Midbrain (tissue), 1 donor: ENCODE results near the gene MYO7B.
"Not testable (repeated sequence)": the region's sequence is repeated elsewhere in the genome, so short reads cannot be mapped to it uniquely, and the experiment has no call there.

ENCODE experiments used
- DNase-seq: peaks from one replicate; lab custom pipeline; 2025; lab: John Stamatoyannopoulos, UW

Gene MYO7B

GRCh38 chr2:127524198-127524834 lies 11.2 kb upstream of the MYO7B start:
- not testable (repeated sequence) for DNase-seq

- DNase-seq, result no peak
Observed at GRCh38 chr2:127525691-127526131, 9.8 kb upstream of the MYO7B start.

GRCh38 chr2:127526132-127527000 lies 9.1 kb upstream of the MYO7B start, which contains the start of gene IWS1:
Gene IWS1, minus strand, starts transcription at chr2:127526489. Its CDS starts 281 bp downstream, at chr2:127526208.
- peak; percentile 98 for DNase-seq

GRCh38 chr2:127527001-127527804 lies 8.3 kb upstream of the MYO7B start:
- DNase-seq, result no peak

- no peak for DNase-seq
Observed at GRCh38 chr2:127528487-127528886, 7.0 kb upstream of the MYO7B start.

GRCh38 chr2:127529416-127529815 lies 6.1 kb upstream of the MYO7B start:
- DNase-seq, result not testable (repeated sequence)

- no peak for DNase-seq
Observed at GRCh38 chr2:127530245-127531140, 5.0 kb upstream of the MYO7B start.

GRCh38 chr2:127531221-127531648 lies 4.2 kb upstream of the MYO7B start:
- no peak for DNase-seq

- no peak for DNase-seq
Observed at GRCh38 chr2:127532296-127532695, 3.2 kb upstream of the MYO7B start.

- no peak for DNase-seq
Observed at GRCh38 chr2:127535918-127536317, 435 bp downstream of the MYO7B start.

GRCh38 chr2:127536707-127537541 lies 1.4 kb downstream of the MYO7B start:
- DNase-seq, result no peak

GRCh38 chr2:127537644-127538043 lies 2.2 kb downstream of the MYO7B start:
- DNase-seq, result no peak

- DNase-seq, result no peak
Observed at GRCh38 chr2:127541809-127542208, 6.3 kb downstream of the MYO7B start.

- no peak for DNase-seq
Observed at GRCh38 chr2:127542231-127542630, 6.7 kb downstream of the MYO7B start.

- not testable (repeated sequence) for DNase-seq
Observed at GRCh38 chr2:127543013-127543501, 7.6 kb downstream of the MYO7B start.

- DNase-seq, result no peak
Observed at GRCh38 chr2:127545189-127545588, 9.7 kb downstream of the MYO7B start.

- no peak for DNase-seq
Observed at GRCh38 chr2:127545796-127546195, 10.3 kb downstream of the MYO7B start.

- DNase-seq, result no peak
Observed at GRCh38 chr2:127546797-127547196, 11.3 kb downstream of the MYO7B start.

GRCh38 chr2:127551221-127551930 lies 15.9 kb downstream of the MYO7B start:
- DNase-seq, result no peak
